ENCODE data around the gene NCBP2.
"Not testable (repeated sequence)": the region's sequence is repeated elsewhere in the genome, so short reads cannot be mapped to it uniquely, and the experiment has no call there.

Gene NCBP2

GRCh38 chr3:196967412-196968232 lies 25.3 kb upstream of the NCBP2 start:
- no peak for DNase-seq

GRCh38 chr3:196966526-196967401 lies 24.4 kb upstream of the NCBP2 start:
- DNase-seq = no peak

GRCh38 chr3:196965804-196966173 lies 23.5 kb upstream of the NCBP2 start:
- no peak for DNase-seq

- no peak for DNase-seq
These were observed 22.9 kb upstream of the NCBP2 start for GRCh38 chr3:196965112-196965803.

GRCh38 chr3:196963631-196963953 lies 21.3 kb upstream of the NCBP2 start:
- no peak for DNase-seq

GRCh38 chr3:196962930-196963630 lies 20.8 kb upstream of the NCBP2 start:
- no peak for DNase-seq

GRCh38 chr3:196962108-196962929 lies 20.0 kb upstream of the NCBP2 start:
- DNase-seq = no peak

GRCh38 chr3:196954832-196955231 lies 12.5 kb upstream of the NCBP2 start:
- no peak for DNase-seq

- DNase-seq = no peak
These were observed 9.0 kb upstream of the NCBP2 start for GRCh38 chr3:196951371-196951770.

GRCh38 chr3:196949750-196950149 lies 7.4 kb upstream of the NCBP2 start:
- DNase-seq = no peak

GRCh38 chr3:196949285-196949619 lies 6.9 kb upstream of the NCBP2 start:
- no peak for DNase-seq

GRCh38 chr3:196948442-196949284 lies 6.3 kb upstream of the NCBP2 start:
- DNase-seq = no peak

GRCh38 chr3:196947860-196948441 lies 5.6 kb upstream of the NCBP2 start:
- no peak for DNase-seq

GRCh38 chr3:196947136-196947859 lies 5.0 kb upstream of the NCBP2 start:
- no peak for DNase-seq

GRCh38 chr3:196944037-196944790 lies 1.9 kb upstream of the NCBP2 start:
- not testable (repeated sequence) for DNase-seq

- DNase-seq = no peak
These were observed 568 bp upstream of the NCBP2 start for GRCh38 chr3:196942915-196943277.

GRCh38 chr3:196941729-196942225 lies 551 bp downstream of the NCBP2 start:
- DNase-seq = no peak

GRCh38 chr3:196938576-196938975 lies 3.8 kb downstream of the NCBP2 start:
- no peak for DNase-seq

- no peak for DNase-seq
These were observed 4.2 kb downstream of the NCBP2 start for GRCh38 chr3:196938124-196938523.
